Prostate gland (tissue), 2 donors: ENCODE results near the gene BTBD19. TPM values are rescaled to one million over a fixed set of nuclear protein-coding genes. Genes with fewer than 3 reads are reported as not detected.

Source experiments
- small RNA-seq, 2 donors: library from RNA; depleted of rRNA; stranded (forward); fragments of <200 nt; gene quantifications; one replicate each; pipeline ENCODE3, GENCODE V24; 2016
- total RNA-seq, 2 donors: library from RNA; depleted of rRNA; stranded (reverse); fragments of >200 nt; gene quantifications; one replicate each; pipeline ENCODE4 v1.1.0, GENCODE V29; 2016

Gene BTBD19
- total RNA-seq, 2 donors from 2014 or later = 0.50 to 10.5 TPM

Small RNAs within 50 kb of the gene (small RNA-seq; reads per million reads assigned to genes)
- 0 reads per million in 2 donors for gene AL136380.1
- gene SNORD38A = 731 to 1,103 reads per million in 2 donors
- 0 reads per million in 2 donors for gene SNORD38B
- gene SNORD46 = 886 to 1,580 reads per million in 2 donors
- 0 reads per million in 2 donors for gene SNORD55

Other genes with a start within 250 kb of the BTBD19 start
- 1 to 10 TPM; 2.7 to 6.9 TPM for gene TMEM53, start 134.0 kb upstream of the BTBD19 start, total RNA-seq
- gene ARMH1, start 133.8 kb upstream of the BTBD19 start, total RNA-seq = 1 to 10 TPM; 1.0 to 3.6 TPM
- gene RNU5D-1, start 77.4 kb upstream of the BTBD19 start, total RNA-seq = not detected
- 10 to 100 TPM in 1 of 2 donors, 1 to 10 TPM in 1; 3.5 to 13.2 TPM for gene KIF2C, start 68.7 kb upstream of the BTBD19 start, total RNA-seq
- 1,000 to 10,000 TPM; 1,669 to 3,439 TPM for gene RPS8, start 33.0 kb upstream of the BTBD19 start, total RNA-seq
- not detected for gene BEST4, start 20.4 kb upstream of the BTBD19 start, total RNA-seq
- gene PLK3, start 8.1 kb upstream of the BTBD19 start, total RNA-seq = 10 to 100 TPM in 1 of 2 donors, 1 to 10 TPM in 1; 5.2 to 15.5 TPM
- 1 to 10 TPM in 1 of 2 donors, not detected in 1; 4.0 TPM for gene DYNLT4, start 1.2 kb upstream of the BTBD19 start, total RNA-seq
- 10 to 100 TPM in 1 of 2 donors, under 1 TPM in 1; 0.32 to 31.9 TPM for gene PTCH2, start 34.7 kb downstream of the BTBD19 start, total RNA-seq
- gene EIF2B3, start 178.1 kb downstream of the BTBD19 start, total RNA-seq = 10 to 100 TPM; 17.5 to 19.3 TPM
- gene HECTD3, start 202.8 kb downstream of the BTBD19 start, total RNA-seq = 10 to 100 TPM; 26.4 to 60.4 TPM
- gene UROD, start 203.7 kb downstream of the BTBD19 start, total RNA-seq = 100 to 1,000 TPM in 1 of 2 donors, 10 to 100 TPM in 1; 57.7 to 152 TPM